Psoas muscle (tissue), 8 donors: ENCODE data around the gene CDH26. TPM values are rescaled to one million over a fixed set of nuclear protein-coding genes. Genes with fewer than 3 reads are reported as not detected.
A peak's percentile ranks its signal among the peaks of the same experiment; 100 is the strongest.

Source experiments
- ATAC-seq, 4 donors: fragments of 200-7000 bp; cut with Tn5 transposase; one replicate each; pipeline ENCODE4 v1.9.1; 2020; ENCODE audit warnings: moderate library complexity in 3 of 4, mild to moderate bottlenecking in 2 of 4
- DNase-seq, 2 donors: peaks; one replicate each; pipeline ENCODE4 v3.0.0-alpha.2; 2020
- H3K27ac ChIP-seq: fragments of 200-600 bp; one replicate; pipeline ENCODE4 v1.8.0; 2022
- H3K27me3 ChIP-seq, 3 donors: fragments of 200-600 bp in 1 of 3; one replicate each; pipeline versions ENCODE4 v1.6.1 to v1.8.0; 2013 to 2022; ENCODE audit warnings: low read length in 2 of 3, mild to moderate bottlenecking in 2 of 3, moderate library complexity in 1 of 3; ENCODE audit not compliant: insufficient read depth in 3 of 3
- H3K36me3 ChIP-seq, 2 donors: fragments of 200-600 bp in 1 of 2; one replicate each; pipeline versions ENCODE4 v1.6.1 to v1.8.0; 2013 to 2022; ENCODE audit warnings: low read depth in 1 of 2, mild to moderate bottlenecking in 1 of 2, moderate library complexity in 1 of 2; ENCODE audit not compliant: insufficient read depth in 1 of 2
- H3K4me1 ChIP-seq: fragments of 200-600 bp; one replicate; pipeline ENCODE4 v1.8.0; 2022
- H3K4me3 ChIP-seq: fragments of 200-600 bp; one replicate; pipeline ENCODE4 v1.8.0; 2022; ENCODE audit warnings: mild to moderate bottlenecking
- H3K9me3 ChIP-seq: fragments of 200-600 bp; one replicate; pipeline ENCODE4 v1.8.0; 2022
- WGBS, 3 donors: extraction: QIAGEN DNeasy Blood & Tissue Kit; methylation state at CpG; one replicate each; pipeline versions ENCODE4 v1.1.6 to v1.1.7; 2013; 5-methylcytosine and 5-hydroxymethylcytosine counted together
- intact Hi-C, 2 donors: fragments of 100-400 bp; cut with DNase I; formaldehyde crosslinking; loops; one replicate each; pipeline versions ENCODE4 v1.11.0 to v1.14.2; 2022
- polyA plus RNA-seq, 3 donors: library from polyadenylated mRNA; stranded (reverse); fragments of 200-250 nt; gene quantifications; one replicate each; pipeline ENCODE4 v1.2.3, GENCODE V29; 2013
- total RNA-seq, 4 donors: library from RNA; stranded (reverse); fragmentation: NEBNext Ultra II Directional in 2 of 4; extraction: Animal tissue kit (Norgen Biotek cat#: 25700) in 2 of 4; gene quantifications; one replicate each; pipeline versions ENCODE4 v1.2.1 to v1.2.4, GENCODE V29; 2021 to 2023
- TF ChIP-seq, protein P1 (sequence below): fragments of 200-600 bp; IDR thresholded peaks from one replicate; pipeline ENCODE4 v1.8.0; 2022; ENCODE audit warnings: antibody characterized with exemption
- donor health status: healthy with polysubstance abuse.
- donor health status: DM: no; HTN: no; CAD: no; lungs with moderate emphysema.
- donor health status: Bipolar disorder and iron deficiency.
- donor health status: healthy.
- donor health status: DM: yes; HTN: yes; CAD: no.
- donor health status: DM: no; HTN: no; CAD: no.
- donor health status: DM: no; HTN: no; CAD: no.
- donor health status: DM: yes; HTN: yes; CAD: no.

The CDH26 gene
- total and polyA plus RNA-seq, 7 donors: 0.18 to 0.77 (median 0.32) TPM

DNA sequence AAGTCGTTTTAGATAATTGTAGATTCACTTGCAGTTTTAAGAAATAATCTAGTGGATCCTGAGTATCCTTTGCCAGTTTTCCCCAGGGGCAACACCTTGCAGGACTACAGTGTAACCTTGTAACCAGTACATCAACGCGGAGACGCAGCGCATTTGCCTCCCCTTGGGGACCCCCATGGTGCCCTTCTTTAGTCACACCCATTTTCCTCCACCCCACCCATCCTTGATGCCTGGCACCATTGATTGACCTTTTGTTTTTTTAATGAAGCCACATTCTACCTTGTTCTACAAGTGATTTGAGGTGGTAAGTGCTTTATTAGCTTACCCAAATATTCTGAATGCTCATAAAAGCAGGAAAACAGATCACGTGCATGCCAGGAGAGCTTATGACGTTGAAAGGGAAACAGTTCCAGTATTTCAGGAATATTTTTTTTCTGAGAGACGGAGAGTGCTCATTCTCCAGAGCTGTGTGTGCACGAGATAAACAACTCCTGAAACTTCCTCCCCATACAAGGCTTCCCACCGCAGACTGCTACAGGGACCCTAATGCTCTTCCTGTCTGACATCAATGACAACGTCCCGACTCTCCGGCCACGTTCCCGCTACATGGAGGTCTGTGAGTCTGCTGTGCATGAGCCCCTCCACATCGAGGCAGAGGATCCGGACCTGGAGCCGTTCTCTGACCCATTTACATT, 35.7 kb downstream of the CDH26 start:
- ATAC-seq: no peak
- intact Hi-C loops: no loop called here
- DNase-seq: no peak
- TF ChIP-seq, protein P1, sequence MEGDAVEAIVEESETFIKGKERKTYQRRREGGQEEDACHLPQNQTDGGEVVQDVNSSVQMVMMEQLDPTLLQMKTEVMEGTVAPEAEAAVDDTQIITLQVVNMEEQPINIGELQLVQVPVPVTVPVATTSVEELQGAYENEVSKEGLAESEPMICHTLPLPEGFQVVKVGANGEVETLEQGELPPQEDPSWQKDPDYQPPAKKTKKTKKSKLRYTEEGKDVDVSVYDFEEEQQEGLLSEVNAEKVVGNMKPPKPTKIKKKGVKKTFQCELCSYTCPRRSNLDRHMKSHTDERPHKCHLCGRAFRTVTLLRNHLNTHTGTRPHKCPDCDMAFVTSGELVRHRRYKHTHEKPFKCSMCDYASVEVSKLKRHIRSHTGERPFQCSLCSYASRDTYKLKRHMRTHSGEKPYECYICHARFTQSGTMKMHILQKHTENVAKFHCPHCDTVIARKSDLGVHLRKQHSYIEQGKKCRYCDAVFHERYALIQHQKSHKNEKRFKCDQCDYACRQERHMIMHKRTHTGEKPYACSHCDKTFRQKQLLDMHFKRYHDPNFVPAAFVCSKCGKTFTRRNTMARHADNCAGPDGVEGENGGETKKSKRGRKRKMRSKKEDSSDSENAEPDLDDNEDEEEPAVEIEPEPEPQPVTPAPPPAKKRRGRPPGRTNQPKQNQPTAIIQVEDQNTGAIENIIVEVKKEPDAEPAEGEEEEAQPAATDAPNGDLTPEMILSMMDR: no peak
- Histone ChIP-seq H3K4me1 (peaks cover 4% of the 10 kb centered on the region), H3K36me3 (peaks cover 0 to 3% of the 10 kb centered on the region in 2 donors), H3K27me3 (no peaks in the 10 kb centered on the region), H3K27ac (no peak overlapping the region), H3K4me3 (no peak overlapping the region), H3K9me3 (no peaks in the 10 kb centered on the region)
- WGBS, 3 donors: 58 to 68% (median 63%) methylated on average over 18 of the region's 18 CpGs

DNA sequence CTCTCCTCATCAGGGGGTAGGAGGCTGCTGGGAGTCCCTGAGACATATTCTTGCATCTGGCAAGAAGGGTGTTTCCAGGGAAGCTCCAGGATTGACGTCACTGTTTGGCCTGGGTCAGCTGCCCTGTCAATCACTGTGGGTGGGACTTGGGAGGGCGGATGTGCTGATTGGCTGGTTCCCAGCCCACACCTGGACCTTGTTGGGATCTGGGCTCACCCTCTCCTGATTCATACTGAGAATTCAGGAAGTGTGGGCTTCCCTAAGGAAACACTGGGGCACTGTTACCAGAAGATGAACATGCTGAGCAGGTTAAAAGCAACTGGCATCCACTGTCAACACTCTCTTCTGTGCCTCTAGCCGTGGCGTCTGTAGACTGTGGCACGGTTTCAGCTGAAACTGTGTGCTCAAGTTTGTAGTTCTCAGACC, 36.5 kb downstream of the CDH26 start:
- intact Hi-C loops: no loop called here
- Histone ChIP-seq H3K27me3 (no peaks in the 10 kb centered on the region), H3K36me3 (peaks cover 0 to 3% of the 10 kb centered on the region in 2 donors), H3K4me3 (no peak overlapping the region), H3K27ac (no peak overlapping the region), H3K4me1 (peaks cover 4% of the 10 kb centered on the region), H3K9me3 (no peaks in the 10 kb centered on the region)
- no peak for DNase-seq
- WGBS, 3 donors: 32 to 47% (median 41%) methylated on average over 5 of the region's 5 CpGs
- ATAC-seq: peak in 1 of 4 donors; percentile 76
- TF ChIP-seq, protein P1: no peak

DNA sequence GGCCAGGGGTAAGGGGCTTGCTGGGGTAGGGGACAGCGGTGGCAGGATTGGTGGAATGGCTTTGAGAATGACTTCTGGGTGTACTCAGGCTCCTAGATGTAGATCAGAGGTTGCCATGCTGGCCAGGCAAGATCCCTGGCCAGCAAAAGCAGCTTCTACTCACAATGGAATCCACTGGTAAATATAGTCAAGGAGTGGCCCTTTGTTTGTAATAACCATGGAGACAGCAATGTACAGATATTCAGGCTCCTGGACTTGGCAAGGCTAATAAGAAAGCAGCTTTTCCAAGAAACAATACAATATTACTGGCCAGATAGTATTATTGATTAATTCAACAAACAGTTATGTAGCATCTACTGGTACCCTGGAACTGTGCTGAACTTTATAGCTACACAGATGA, 37.9 kb downstream of the CDH26 start:
- Histone ChIP-seq H3K36me3 (no peaks in the 10 kb centered on the region), H3K27me3 (no peaks in the 10 kb centered on the region), H3K4me1 (peaks cover 4% of the 10 kb centered on the region), H3K9me3 (no peaks in the 10 kb centered on the region), H3K4me3 (no peak overlapping the region), H3K27ac (no peak overlapping the region)
- TF ChIP-seq, protein P1: no peak
- 93 to 100% (median 100%) methylated on average over 1 of the region's 1 CpG for WGBS, 3 donors
- DNase-seq (no peak), ATAC-seq (no peak)
- intact Hi-C loops: no loop called here

DNA sequence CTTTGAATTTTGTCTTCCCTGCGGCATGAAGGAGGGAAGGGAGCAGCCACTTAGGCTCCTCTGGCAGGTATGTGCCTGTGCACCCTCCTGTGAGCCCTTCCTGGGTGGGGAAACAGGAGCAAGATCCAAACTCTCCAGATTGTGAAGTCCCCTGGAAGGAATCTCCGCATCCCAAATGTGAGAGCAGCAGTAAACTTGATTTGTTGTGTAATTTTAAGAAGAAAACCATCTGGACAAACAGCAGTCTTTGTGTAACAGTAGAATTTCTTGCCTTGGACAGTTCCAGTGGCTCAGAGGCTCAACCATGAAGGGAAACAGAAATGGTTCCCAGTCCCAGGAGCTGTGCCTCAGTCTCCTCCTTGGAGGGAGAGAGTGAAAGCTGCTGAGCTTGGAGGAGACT, 39.7 kb downstream of the CDH26 start:
- Histone ChIP-seq H3K4me3 (no peak overlapping the region), H3K36me3 (no peaks in the 10 kb centered on the region), H3K27ac (no peak overlapping the region), H3K4me1 (peaks cover 4% of the 10 kb centered on the region), H3K9me3 (no peaks in the 10 kb centered on the region), H3K27me3 (no peaks in the 10 kb centered on the region)
- intact Hi-C loops: no loop called here
- ATAC-seq (no peak), DNase-seq (no peak)
- TF ChIP-seq, protein P1: no peak
- 93 to 100% (median 97%) methylated on average over 2 of the region's 2 CpGs for WGBS, 3 donors

DNA sequence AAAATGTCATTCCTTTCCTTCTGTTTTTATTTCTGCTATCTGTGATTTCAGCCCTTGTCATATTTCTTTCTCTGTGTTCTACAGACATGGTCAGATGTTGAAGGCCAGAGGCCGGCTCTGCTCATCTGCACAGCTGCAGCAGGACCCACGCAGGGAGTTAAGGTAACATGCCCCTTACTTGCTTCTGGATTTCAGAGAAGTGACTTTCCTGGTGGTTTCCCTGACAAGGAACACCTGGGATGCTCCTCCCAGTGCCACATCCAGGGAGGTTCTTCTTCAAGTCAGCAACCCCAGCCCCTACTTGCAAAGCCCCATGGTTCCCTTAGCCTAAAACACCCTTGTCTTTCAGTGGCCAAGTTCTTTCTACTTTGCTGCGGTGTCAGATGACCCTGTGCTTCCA, 41.3 kb downstream of the CDH26 start:
- intact Hi-C loops: no loop called here
- 73 to 81% (median 78%) methylated on average over 3 of the region's 3 CpGs for WGBS, 3 donors
- no peak for DNase-seq

More for the DNA sequence above, 41.3 kb downstream of the CDH26 start:
- Histone ChIP-seq H3K9me3 (no peaks in the 10 kb centered on the region), H3K27me3 (no peaks in the 10 kb centered on the region), H3K4me3 (no peak overlapping the region), H3K36me3 (no peaks in the 10 kb centered on the region), H3K27ac (no peak overlapping the region), H3K4me1 (peaks cover 3% of the 10 kb centered on the region)
- ATAC-seq: no peak
- TF ChIP-seq, protein P1: no peak
